Activated CD8-positive, alpha-beta T cell treated with anti-CD3 and anti-CD28 coated beads, Interleukin-2, amount 10 ng/mL, durations not matched to agents 7 days and 5 days (primary cell): Measurements from ENCODE around the gene MRPL39. TPM values are rescaled to one million over a fixed set of nuclear protein-coding genes. Genes with fewer than 3 reads are reported as not detected.
A peak's percentile ranks its signal among the peaks of the same experiment; 100 is the strongest.

Experiments used
- ATAC-seq: fragments of 150-1000 bp; cut with Tn5 transposase; one replicate; pipeline ENCODE4 v1.10.0; 2021; ENCODE audit warnings: moderate library complexity
- CTCF ChIA-PET: fragments of 350-600 bp; sonication (Branson Sonifier 250); formaldehyde crosslinking; loops from one replicate; lab custom pipeline; 2021; ENCODE audit warnings: antibody characterized with exemption; lab: Charles Lee
- POLR2A ChIA-PET: fragments of 350-600 bp; sonication (Branson Sonifier 250); formaldehyde crosslinking; loops from one replicate; lab custom pipeline; 2021; ENCODE audit warnings: antibody characterized with exemption; lab: Charles Lee
- DNase-seq: peaks from one replicate; pipeline ENCODE4 v3.0.0-alpha.2; 2020
- H3K27ac Mint-ChIP-seq: one replicate; pipeline ENCODE4 v1.8.0; 2021; ENCODE audit warnings: mild to moderate bottlenecking, mixed read lengths
- H3K27me3 Mint-ChIP-seq: one replicate; pipeline ENCODE4 v1.8.0; 2021; ENCODE audit warnings: low read depth, mixed read lengths
- H3K36me3 Mint-ChIP-seq: one replicate; pipeline ENCODE4 v1.8.0; 2021; ENCODE audit warnings: low read depth, mixed read lengths
- H3K4me1 Mint-ChIP-seq: one replicate; pipeline ENCODE4 v1.8.0; 2021; ENCODE audit warnings: low read depth, mixed read lengths
- H3K4me3 Mint-ChIP-seq: one replicate; pipeline ENCODE4 v1.8.0; 2021; ENCODE audit warnings: mild to moderate bottlenecking, mixed read lengths
- H3K9me3 Mint-ChIP-seq: one replicate; pipeline ENCODE4 v1.8.0; 2022; ENCODE audit warnings: mixed read lengths; ENCODE audit not compliant: insufficient read depth
- total RNA-seq, 2 experiments: library from RNA; stranded (reverse); gene quantifications; one replicate each; pipeline ENCODE4 v1.2.3, GENCODE V29; 2021

The MRPL39 gene
- 10 to 100 TPM; 42.7 to 44.5 TPM for total RNA-seq

DNA sequence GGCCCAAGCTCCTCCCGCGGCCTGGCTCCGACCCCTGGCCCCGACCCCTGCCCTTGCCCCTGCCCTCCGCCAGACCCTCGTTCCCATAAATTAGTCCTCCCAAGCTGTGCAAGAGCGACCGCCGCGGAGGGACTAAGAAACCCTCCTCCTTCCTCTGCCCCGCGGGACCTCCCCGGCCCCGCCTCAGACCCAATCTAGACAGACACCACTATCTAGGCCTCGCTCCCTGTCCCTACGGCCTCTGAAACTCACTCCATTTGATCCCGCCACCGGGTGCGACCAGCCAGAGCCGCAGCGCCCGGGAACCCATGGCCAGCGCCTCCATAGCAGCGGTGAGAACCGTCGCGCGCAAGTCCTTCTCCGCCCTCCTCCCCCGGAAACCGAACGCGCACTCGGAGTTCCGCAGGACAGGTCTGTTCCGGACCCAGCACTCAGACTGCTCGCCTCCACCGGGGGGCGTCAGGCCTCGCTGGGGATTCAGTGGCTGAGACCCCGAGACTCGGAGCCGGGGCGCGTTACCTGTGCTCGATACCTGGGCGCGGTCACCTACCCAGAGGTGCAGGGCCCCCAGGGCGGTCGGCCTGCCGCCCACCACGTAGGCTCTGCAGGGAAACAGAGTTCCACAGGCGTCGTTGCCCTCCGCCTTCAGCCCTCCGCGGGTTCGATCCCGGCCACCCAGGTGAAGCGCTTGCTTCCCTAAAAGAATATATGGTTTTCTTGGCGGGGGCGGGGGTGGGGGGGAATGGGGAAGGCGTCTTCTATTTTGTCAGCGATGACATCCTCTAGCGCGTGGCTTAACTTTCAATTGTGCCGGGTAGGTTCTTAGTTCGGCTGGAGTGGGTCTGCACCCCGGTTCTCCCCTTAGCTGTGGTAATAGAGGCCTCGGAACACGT, at the start of gene MRPL39:
TSS of gene MRPL39 (minus strand) at position 331 of the 893 bp plus-strand sequence. CDS start at position 325, 6 bp downstream.
- Mint-ChIP-seq H3K4me1 (peaks cover 36% of the 10 kb centered on the region), H3K27ac (peak within 1 kb of the TSS; percentile 99), H3K4me3 (peak within 1 kb of the TSS; percentile 100), H3K9me3 (no peaks in the 10 kb centered on the region), H3K36me3 (peaks cover 30% of the 10 kb centered on the region), H3K27me3 (no peaks in the 10 kb centered on the region)
- peak; percentile 92 for DNase-seq
- ChIA-PET CTCF (interaction anchor here (0.8 to 3.5 kb wide), 40 partner anchors 9 to 1110 kb away, joined by 3 to 46 read pairs (median 6); no protein-coding TSS in a partner anchor), POLR2A (interaction anchor here (0.9 to 2.2 kb wide), 5 partner anchors 29 to 186 kb away, joined by 4 to 14 read pairs (median 5); partner anchors contain the start of genes ATP5PF and GABPA)
- peak; percentile 96 for ATAC-seq

DNA sequence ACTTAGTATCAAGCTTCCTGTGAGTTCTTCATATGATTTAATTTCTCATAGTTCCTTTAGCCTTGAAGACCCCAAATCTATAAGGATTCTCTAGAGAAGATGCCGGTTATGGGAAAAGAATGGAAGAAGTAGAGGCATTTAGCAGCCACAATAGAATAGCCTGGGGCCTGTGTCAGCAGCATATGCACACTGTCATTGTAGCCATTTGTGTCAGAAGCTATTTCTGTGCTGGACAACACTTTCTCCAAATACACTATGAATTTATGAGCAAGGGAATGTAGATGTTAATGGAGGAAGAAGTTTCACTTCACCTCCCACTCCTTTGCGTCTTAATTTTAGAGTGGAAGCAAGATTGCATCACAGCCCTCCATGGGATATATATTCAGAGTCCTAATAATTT, 49.1 kb upstream of the MRPL39 start:
- DNase-seq (no peak), ATAC-seq (no peak)
- no peak overlapping the region for H3K4me3 Mint-ChIP-seq
- H3K9me3 Mint-ChIP-seq: no peaks in the 10 kb centered on the region
- H3K4me1 Mint-ChIP-seq: no peaks in the 10 kb centered on the region
- ChIA-PET CTCF (interaction anchor here (0.6 kb wide), 1 partner anchor 14 kb away, joined by 4 read pairs; no protein-coding TSS in a partner anchor), POLR2A (no interaction called here)
- no peak overlapping the region for H3K27ac Mint-ChIP-seq
- H3K27me3 Mint-ChIP-seq: peaks cover 5% of the 10 kb centered on the region
- H3K36me3 Mint-ChIP-seq: no peaks in the 10 kb centered on the region

- ChIA-PET POLR2A (no interaction called here), CTCF (no interaction called here)
- Mint-ChIP-seq H3K36me3 (no peaks in the 10 kb centered on the region), H3K4me1 (no peaks in the 10 kb centered on the region), H3K4me3 (no peak overlapping the region), H3K9me3 (no peaks in the 10 kb centered on the region), H3K27ac (no peak overlapping the region), H3K27me3 (peaks cover 14% of the 10 kb centered on the region)
- DNase-seq: no peak
- no peak for ATAC-seq
Observed at GRCh38 chr21:25649146-25649545, 41.9 kb upstream of the MRPL39 start.

DNA sequence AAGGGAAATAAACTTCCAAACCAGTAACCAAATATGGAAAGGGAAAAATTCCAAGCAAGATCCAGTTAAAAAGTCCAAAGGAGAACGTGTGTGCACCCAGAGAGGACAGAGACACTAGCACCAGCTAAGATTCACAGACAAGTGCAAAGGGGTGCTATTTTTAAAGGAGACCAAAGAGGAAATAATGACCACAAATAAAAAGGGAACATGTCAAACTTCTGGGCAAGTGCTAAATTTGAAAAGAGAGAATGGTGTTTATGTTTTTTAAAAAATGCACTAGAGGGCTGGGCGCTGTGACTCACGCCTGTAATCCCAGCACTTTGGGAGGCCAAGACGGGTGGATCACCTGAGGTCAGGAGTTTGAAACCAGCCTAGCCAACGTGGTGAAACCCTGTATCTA, 40.4 kb upstream of the MRPL39 start:
- H3K36me3 Mint-ChIP-seq: no peaks in the 10 kb centered on the region
- ChIA-PET POLR2A (no interaction called here), CTCF (no interaction called here)
- peaks cover 18% of the 10 kb centered on the region for H3K27me3 Mint-ChIP-seq
- no peak for ATAC-seq
- no peak for DNase-seq
- H3K9me3 Mint-ChIP-seq: no peaks in the 10 kb centered on the region
- H3K27ac Mint-ChIP-seq: no peak overlapping the region
- H3K4me1 Mint-ChIP-seq: no peaks in the 10 kb centered on the region
- no peak overlapping the region for H3K4me3 Mint-ChIP-seq

DNA sequence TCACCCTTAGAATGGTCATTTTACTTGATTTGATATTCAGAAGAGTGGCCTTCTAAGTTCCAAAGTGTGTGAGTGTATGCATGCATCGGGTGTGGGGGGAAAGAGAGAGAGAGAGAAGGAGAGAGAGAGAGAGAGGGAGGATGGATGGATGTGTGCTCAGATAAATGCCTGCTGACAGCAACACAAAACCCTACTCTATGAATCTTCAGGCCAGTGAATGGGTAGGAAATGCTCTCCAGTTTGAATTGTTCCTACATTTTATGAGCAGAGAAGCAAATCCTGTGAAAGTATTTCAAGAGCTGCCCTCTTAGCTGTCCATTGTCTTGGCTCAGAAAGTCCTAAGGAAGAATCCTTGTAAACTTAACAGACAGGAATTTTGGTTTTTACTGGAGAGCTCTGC, 39.2 kb upstream of the MRPL39 start:
- no peak for DNase-seq
- no peaks in the 10 kb centered on the region for H3K9me3 Mint-ChIP-seq
- ChIA-PET POLR2A (no interaction called here), CTCF (no interaction called here)
- H3K27me3 Mint-ChIP-seq: peaks cover 22% of the 10 kb centered on the region
- no peaks in the 10 kb centered on the region for H3K4me1 Mint-ChIP-seq
- H3K36me3 Mint-ChIP-seq: no peaks in the 10 kb centered on the region
- ATAC-seq: no peak
- no peak overlapping the region for H3K4me3 Mint-ChIP-seq
- H3K27ac Mint-ChIP-seq: no peak overlapping the region

DNA sequence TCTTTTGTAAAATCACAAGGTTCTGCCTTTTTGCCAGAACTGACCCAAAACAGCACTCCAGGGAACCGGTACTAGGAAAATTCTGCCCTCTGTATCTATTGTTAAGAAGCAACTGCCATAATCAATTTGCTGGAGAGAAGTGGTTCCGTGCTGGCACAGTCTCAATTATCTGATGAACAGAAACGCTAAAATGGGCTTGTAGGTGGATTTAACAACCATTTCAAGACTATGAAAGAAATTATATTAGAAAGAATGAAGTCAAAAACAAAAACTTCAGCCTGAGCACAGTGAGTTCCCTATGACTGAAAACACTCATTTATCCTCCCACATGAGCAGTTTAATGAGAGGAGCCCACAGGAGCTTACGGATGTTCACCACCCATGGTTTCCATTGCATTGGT, 36.2 kb upstream of the MRPL39 start:
- Mint-ChIP-seq H3K4me3 (no peak overlapping the region), H3K9me3 (no peaks in the 10 kb centered on the region), H3K36me3 (no peaks in the 10 kb centered on the region), H3K27ac (no peak overlapping the region), H3K4me1 (peaks cover 12% of the 10 kb centered on the region), H3K27me3 (peaks cover 36% of the 10 kb centered on the region)
- CTCF ChIA-PET: no interaction called here
- POLR2A ChIA-PET: no interaction called here
- DNase-seq (no peak), ATAC-seq (no peak)

DNA sequence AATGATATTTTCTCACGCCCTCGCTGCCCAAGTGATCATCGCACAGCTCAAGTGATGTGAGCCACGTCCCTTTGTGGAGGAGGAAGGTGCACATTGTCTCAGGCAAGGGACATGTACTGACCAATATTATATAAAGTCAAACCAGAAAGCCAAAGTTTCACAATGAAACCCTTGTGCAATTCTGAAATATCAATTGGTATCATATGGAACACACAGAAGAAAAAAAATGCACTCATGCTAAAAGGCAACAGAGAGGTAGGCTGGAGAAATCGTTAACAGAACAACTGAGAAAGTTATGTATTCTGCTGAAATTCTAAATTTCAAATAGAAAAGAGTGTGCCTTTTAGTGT, 33.6 kb upstream of the MRPL39 start:
- peak overlapping the region; percentile 59 for H3K4me3 Mint-ChIP-seq
- no peaks in the 10 kb centered on the region for H3K9me3 Mint-ChIP-seq
- H3K36me3 Mint-ChIP-seq: no peaks in the 10 kb centered on the region
- ChIA-PET CTCF (no interaction called here), POLR2A (no interaction called here)
- no peak for ATAC-seq
- no peak overlapping the region for H3K27ac Mint-ChIP-seq
- no peak for DNase-seq
- peaks cover 43% of the 10 kb centered on the region for H3K27me3 Mint-ChIP-seq
- peaks cover 14% of the 10 kb centered on the region for H3K4me1 Mint-ChIP-seq

GRCh38 chr21:25640202-25640942, 33.1 kb upstream of the MRPL39 start:
- DNase-seq: no peak
- peaks cover 14% of the 10 kb centered on the region for H3K4me1 Mint-ChIP-seq
- no peaks in the 10 kb centered on the region for H3K36me3 Mint-ChIP-seq
- ChIA-PET POLR2A (no interaction called here), CTCF (no interaction called here)
- H3K27ac Mint-ChIP-seq: no peak overlapping the region
- peak overlapping the region; percentile 59 for H3K4me3 Mint-ChIP-seq
- peak; percentile 39 for ATAC-seq
- H3K27me3 Mint-ChIP-seq: peaks cover 46% of the 10 kb centered on the region
- no peaks in the 10 kb centered on the region for H3K9me3 Mint-ChIP-seq

DNA sequence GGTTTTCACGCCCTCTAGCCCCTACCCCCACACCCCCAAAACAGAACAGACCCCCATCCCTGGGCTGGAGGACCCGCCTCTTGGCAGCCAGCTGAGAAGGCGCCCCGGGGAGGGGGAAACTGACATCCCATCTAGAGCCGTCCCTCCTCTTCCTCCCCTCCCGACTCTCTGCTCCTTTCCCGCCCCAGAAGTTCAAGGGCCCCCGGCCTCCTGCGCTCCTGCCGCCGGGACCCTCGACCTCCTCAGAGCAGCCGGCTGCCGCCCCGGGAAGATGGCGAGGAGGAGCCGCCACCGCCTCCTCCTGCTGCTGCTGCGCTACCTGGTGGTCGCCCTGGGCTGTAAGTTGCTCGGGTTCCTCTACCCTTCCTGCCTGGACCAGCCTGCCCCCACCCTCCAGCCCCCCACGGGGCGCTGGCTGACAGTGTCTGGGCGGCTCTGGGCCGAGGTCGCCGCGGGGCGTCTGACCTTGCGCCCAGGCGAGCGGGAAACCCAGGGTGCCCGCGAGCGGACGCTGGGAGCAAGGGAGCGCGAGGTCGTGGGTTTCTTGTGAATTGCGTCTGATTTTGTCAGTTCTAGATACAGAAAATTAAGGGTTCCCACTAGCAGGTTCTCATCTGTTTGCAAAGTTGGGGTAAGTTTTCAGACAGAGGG, 32.4 kb upstream of the MRPL39 start:
- DNase-seq (peak; percentile 55), ATAC-seq (peak; percentile 90)
- Mint-ChIP-seq H3K4me1 (peaks cover 14% of the 10 kb centered on the region), H3K27ac (no peak overlapping the region), H3K4me3 (peak overlapping the region; percentile 59), H3K9me3 (no peaks in the 10 kb centered on the region), H3K27me3 (peaks cover 49% of the 10 kb centered on the region), H3K36me3 (no peaks in the 10 kb centered on the region)
- ChIA-PET CTCF (interaction anchor here (0.7 to 1.3 kb wide), 3 partner anchors 10 to 249 kb away, joined by 3 read pairs; no protein-coding TSS in a partner anchor), POLR2A (no interaction called here)

GRCh38 chr21:25638660-25639550, 31.6 kb upstream of the MRPL39 start, which contains the start of gene JAM2:
TSS of gene JAM2 (plus strand) at chr21:25639258. CDS start at chr21:25639822, 564 bp downstream.
- DNase-seq: peak; percentile 33
- H3K27me3 Mint-ChIP-seq: peaks cover 51% of the 10 kb centered on the region
- ATAC-seq: peak; percentile 67
- ChIA-PET CTCF (interaction anchor here (0.7 to 1.3 kb wide), 4 partner anchors 10 to 248 kb away, joined by 3 to 4 read pairs (median 3); no protein-coding TSS in a partner anchor), POLR2A (interaction anchor here (0.7 kb wide), 1 partner anchor 794 kb away, joined by 3 read pairs; no protein-coding TSS in a partner anchor)
- no peaks in the 10 kb centered on the region for H3K36me3 Mint-ChIP-seq
- peaks cover 14% of the 10 kb centered on the region for H3K4me1 Mint-ChIP-seq
- no peak within 1 kb of the TSS for H3K27ac Mint-ChIP-seq
- peak within 1 kb of the TSS; percentile 59 for H3K4me3 Mint-ChIP-seq
- H3K9me3 Mint-ChIP-seq: no peaks in the 10 kb centered on the region
